GM19043 (cell line): ENCODE results near the gene LRRFIP1.

ENCODE experiments used
- ATAC-seq: cut with Tn5 transposase; IDR thresholded peaks from one replicate; pipeline ENCODE4 v1.9.1; 2021; ENCODE audit warnings: low read depth; ENCODE audit not compliant: unreplicated experiment

Gene LRRFIP1

DNA sequence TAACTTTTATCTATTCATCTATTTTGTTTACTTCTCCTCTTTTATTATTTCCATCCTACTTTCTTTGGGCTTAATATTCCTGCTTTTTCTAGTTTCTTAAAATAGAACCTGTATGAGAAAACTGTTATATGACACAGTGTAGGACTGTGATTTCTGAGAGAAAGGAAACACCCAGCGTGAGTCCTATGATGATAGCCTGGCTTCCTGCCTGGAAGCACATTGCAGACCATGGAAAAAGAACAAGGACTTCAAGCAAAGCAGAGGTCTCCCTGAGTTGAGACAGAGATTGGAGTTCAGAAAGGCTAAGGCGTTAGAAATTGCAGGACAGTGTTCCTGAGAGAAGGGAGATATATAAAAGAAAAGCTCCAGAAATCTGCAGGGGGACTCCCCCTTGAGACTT, 178.9 kb downstream of the LRRFIP1 start:
- ATAC-seq = no peak

DNA sequence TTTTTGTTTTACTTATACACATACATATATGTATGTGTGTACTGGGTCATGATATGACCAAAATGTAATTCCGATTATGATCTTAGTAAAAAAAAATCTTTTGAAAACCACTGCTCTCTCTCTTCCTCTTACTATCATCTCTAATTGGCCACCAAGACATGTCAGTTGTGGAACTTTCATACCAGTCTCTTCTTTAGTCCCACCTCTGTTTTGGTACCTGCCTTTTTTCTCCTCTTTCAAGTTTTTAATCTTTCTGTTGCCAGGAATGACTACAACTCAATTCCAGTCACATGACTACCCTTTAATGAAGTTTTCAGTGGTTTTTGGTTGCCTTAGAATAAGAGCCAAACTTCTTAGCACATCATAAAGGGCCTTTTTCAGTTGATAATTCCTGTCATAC, 188.2 kb downstream of the LRRFIP1 start:
- ATAC-seq = no peak

DNA sequence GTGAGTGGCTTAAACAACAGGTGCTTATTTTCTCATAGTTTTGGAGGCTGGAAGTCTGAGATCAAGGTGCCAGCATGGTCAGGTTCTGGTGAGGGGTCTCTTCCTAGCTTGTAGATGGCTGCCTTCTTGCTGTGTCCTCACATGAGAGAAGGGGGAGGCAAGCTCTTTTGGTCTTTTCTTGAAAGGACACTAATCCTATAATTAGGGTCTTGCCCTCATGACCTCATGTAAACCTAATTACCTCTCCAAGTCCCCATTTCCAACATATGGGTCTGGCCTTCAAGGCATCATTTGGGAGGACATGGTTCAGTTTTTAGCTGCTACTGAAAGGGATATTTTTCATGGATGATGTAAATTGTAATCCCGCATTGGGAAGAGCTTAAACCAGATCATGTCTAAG, 189.1 kb downstream of the LRRFIP1 start:
- no peak for ATAC-seq

DNA sequence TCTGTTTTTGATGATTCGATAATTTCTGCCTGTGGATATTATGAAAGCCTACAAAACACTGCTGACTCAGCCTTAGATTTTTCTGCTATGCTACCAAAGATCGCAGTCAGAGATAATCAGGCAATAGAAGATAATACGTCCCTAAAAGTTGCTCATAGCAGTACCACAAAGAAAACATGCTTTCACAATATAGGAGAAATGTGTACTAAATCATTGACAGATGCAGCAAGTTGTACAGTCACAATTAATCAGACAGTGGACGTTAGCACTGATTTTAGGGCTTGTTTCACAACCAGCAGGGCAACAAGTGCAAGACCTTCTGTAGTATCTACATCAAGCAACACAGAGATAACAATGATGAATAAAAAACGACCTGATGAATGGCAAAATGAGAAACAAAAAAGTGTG, 190.7 kb downstream of the LRRFIP1 start:
- ATAC-seq = no peak

DNA sequence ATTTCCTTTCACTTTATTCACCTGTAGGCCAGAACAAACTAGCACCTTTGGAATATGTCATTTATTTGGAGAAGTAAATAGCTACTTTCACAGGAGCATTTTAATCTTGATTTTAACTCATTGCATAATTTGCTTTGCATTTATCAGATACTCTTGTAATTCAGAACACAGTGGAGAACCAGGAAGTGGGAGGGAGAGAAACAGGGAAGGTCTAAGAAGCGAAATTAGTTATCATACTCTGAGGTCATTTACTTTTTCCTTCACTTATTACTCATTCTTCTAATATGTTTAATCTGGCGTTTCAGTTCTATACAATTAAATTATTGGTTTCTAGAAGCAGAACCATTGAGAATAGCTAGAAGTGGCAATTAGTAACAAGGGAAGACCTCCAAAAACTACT, 191.8 kb downstream of the LRRFIP1 start:
- no peak for ATAC-seq

DNA sequence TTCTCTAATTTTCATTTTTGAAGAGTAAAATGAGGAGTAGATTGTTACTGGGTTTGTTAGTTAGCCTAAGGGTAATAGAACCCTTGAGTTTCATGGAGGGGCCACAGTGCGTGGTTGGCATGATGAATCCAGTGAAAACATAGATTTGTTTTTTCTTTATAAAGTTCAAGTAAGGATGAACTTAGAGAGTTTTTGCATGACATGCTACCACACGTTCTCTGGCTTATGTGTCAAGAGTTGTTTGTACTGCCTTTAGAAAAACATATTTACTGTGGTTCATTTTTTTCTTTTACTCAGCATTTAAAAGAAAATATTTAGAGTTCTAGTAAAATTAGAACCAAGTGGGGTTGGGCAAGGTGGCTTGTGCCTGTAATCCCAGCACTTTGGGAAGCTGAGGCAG, 193.0 kb downstream of the LRRFIP1 start:
- ATAC-seq = no peak

DNA sequence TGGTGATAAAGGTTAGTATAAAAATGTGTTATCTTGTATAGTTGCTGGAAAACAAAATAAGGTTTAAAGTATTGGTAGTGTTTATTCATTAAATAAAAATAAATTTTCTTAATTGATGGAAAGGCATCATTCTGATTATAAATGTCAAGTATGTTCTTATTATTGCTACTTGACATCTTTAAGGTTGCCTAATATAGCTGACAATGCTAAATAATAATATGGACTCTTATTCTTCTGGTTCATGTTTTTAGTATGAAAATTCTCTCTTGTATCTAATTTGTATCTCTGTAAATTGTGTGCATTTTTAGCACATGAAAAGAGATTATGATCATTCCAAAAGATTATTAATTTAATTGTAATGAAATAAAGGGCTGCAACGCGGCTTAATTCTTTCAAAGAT, 196.2 kb downstream of the LRRFIP1 start:
- ATAC-seq = no peak

DNA sequence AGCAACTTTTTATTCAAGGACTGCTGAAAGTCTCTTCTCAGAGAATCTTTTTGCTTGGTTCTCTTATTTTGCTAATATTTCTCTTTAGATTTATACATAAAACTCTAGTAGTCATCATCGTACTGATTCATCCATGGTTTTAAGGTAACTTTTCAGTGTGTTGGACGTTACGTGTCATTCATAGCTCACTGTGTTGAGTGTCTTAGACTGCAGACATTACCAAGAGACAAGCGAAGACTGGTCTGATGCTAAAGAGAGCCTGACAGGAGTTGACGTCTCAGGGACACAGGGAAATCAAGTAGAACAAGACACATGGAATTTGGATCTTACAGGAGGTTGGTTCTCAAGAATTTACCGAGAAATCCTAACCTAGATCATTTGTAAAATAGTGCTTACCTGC, 196.7 kb downstream of the LRRFIP1 start:
- no peak for ATAC-seq

DNA sequence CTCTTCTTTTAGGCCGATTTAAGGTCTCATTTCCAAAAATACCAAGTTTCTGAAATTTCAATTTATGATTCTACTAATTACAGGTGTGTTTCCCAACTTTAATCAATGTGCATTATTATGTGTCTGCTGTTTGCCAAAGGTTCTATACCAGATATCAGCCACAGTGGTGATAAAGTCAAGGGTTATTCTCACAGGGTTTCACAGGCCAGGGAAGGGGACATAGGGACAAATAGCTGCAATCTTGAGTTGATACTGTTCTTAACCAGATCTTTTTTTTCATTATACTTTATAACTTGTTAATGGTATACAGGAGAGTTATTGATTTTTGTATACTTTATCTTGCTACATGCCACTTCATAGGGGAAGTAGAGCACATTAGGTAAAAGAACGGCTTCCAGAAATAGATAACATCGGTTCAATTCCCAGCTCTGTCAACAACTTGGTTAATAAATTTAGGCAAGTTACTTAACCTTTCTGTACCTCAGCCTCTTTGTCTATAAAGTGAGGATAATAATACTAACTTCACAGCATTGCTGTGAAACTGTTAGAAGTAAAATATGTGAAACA, 200.1 kb downstream of the LRRFIP1 start:
- no peak for ATAC-seq
